Mesothelial cell of epicardium (in vitro differentiated cells): ENCODE data around the gene FGD3. TPM values are rescaled to one million over a fixed set of nuclear protein-coding genes. Genes with fewer than 3 reads are reported as not detected.

ENCODE experiments used
- DNase-seq, 2 experiments: peaks; one replicate each; pipeline ENCODE4 v3.0.0; 2021; ENCODE audit warnings: low spot score in 2 of 2; ENCODE audit not compliant: unreplicated experiment in 2 of 2
- H3K27ac Mint-ChIP-seq: 2 replicates; pipeline ENCODE4 v1.8.0; 2021; ENCODE audit warnings: mixed read lengths
- H3K27me3 Mint-ChIP-seq: 2 replicates; pipeline ENCODE4 v1.8.0; 2021; ENCODE audit warnings: low read depth, mixed read lengths
- H3K36me3 Mint-ChIP-seq: 2 replicates; pipeline ENCODE4 v1.8.0; 2021; ENCODE audit warnings: mixed read lengths
- H3K4me1 Mint-ChIP-seq: 2 replicates; pipeline ENCODE4 v1.8.0; 2021; ENCODE audit warnings: mixed read lengths
- H3K4me3 Mint-ChIP-seq: 2 replicates; pipeline ENCODE4 v1.8.0; 2021; ENCODE audit warnings: mild to moderate bottlenecking, moderate library complexity, mixed read lengths
- H3K9me3 Mint-ChIP-seq: 2 replicates; pipeline ENCODE4 v1.8.0; 2021; ENCODE audit warnings: mixed read lengths
- CTCF ChIP-seq: fragments of 200-600 bp; sonication (generic); IDR thresholded peaks from one replicate; pipeline ENCODE4 v1.5.0; 2021; ENCODE audit warnings: antibody characterized with exemption; ENCODE audit not compliant: unreplicated experiment
- total RNA-seq: library from RNA; stranded (reverse); gene quantifications from 3 replicates; pipeline ENCODE4 v1.2.1, GENCODE V29; 2021

FGD3 gene
- total RNA-seq, 1 donor from 2014 or later, result 36.3 TPM

- Mint-ChIP-seq H3K27ac (no peak overlapping the region), H3K4me1 (peaks cover 5% of the 10 kb centered on the region)
These were observed 77.8 kb downstream of the FGD3 start for GRCh38 chr9:93024986-93025630.

GRCh38 chr9:93025736-93026135 is 78.4 kb downstream of the FGD3 start:
- DNase-seq, result no peak
- H3K4me1 Mint-ChIP-seq, result peaks cover 5% of the 10 kb centered on the region

More at GRCh38 chr9:93024986-93025630, 77.8 kb downstream of the FGD3 start:
- no peak for DNase-seq
- Mint-ChIP-seq H3K4me3 (no peak overlapping the region), H3K27me3 (no peaks in the 10 kb centered on the region), H3K9me3 (no peaks in the 10 kb centered on the region), H3K36me3 (peaks cover 4% of the 10 kb centered on the region)
- no peak for TF ChIP-seq CTCF

GRCh38 chr9:93026640-93027039 is 79.3 kb downstream of the FGD3 start:
- Mint-ChIP-seq H3K27ac (no peak overlapping the region), H3K27me3 (no peaks in the 10 kb centered on the region), H3K4me3 (no peak overlapping the region), H3K9me3 (no peaks in the 10 kb centered on the region), H3K36me3 (peaks cover 7% of the 10 kb centered on the region), H3K4me1 (peaks cover 4% of the 10 kb centered on the region)
- DNase-seq, result no peak
- no peak for TF ChIP-seq CTCF

More at GRCh38 chr9:93025736-93026135, 78.4 kb downstream of the FGD3 start:
- H3K27me3 Mint-ChIP-seq, result no peaks in the 10 kb centered on the region
- peaks cover 5% of the 10 kb centered on the region for H3K36me3 Mint-ChIP-seq
- H3K27ac Mint-ChIP-seq, result no peak overlapping the region
- H3K9me3 Mint-ChIP-seq, result no peaks in the 10 kb centered on the region
- H3K4me3 Mint-ChIP-seq, result no peak overlapping the region
- no peak for TF ChIP-seq CTCF

GRCh38 chr9:93027750-93028149 is 80.4 kb downstream of the FGD3 start:
- Mint-ChIP-seq H3K36me3 (peaks cover 7% of the 10 kb centered on the region), H3K27ac (no peak overlapping the region), H3K27me3 (no peaks in the 10 kb centered on the region), H3K4me3 (no peak overlapping the region), H3K9me3 (no peaks in the 10 kb centered on the region), H3K4me1 (peaks cover 4% of the 10 kb centered on the region)
- no peak for DNase-seq
- no peak for TF ChIP-seq CTCF

GRCh38 chr9:93028448-93029006 is 81.2 kb downstream of the FGD3 start:
- Mint-ChIP-seq H3K4me3 (no peak overlapping the region), H3K4me1 (peaks cover 6% of the 10 kb centered on the region), H3K36me3 (peaks cover 7% of the 10 kb centered on the region), H3K27me3 (no peaks in the 10 kb centered on the region), H3K27ac (no peak overlapping the region), H3K9me3 (no peaks in the 10 kb centered on the region)
- no peak for TF ChIP-seq CTCF
- no peak for DNase-seq
